ENCODE data around the gene GOLGB1. TPM values are rescaled to one million over a fixed set of nuclear protein-coding genes. Genes with fewer than 3 reads are reported as not detected.

The GOLGB1 gene
- total RNA-seq, 1 experiment from 2014 or later = 31.4 TPM

DNA sequence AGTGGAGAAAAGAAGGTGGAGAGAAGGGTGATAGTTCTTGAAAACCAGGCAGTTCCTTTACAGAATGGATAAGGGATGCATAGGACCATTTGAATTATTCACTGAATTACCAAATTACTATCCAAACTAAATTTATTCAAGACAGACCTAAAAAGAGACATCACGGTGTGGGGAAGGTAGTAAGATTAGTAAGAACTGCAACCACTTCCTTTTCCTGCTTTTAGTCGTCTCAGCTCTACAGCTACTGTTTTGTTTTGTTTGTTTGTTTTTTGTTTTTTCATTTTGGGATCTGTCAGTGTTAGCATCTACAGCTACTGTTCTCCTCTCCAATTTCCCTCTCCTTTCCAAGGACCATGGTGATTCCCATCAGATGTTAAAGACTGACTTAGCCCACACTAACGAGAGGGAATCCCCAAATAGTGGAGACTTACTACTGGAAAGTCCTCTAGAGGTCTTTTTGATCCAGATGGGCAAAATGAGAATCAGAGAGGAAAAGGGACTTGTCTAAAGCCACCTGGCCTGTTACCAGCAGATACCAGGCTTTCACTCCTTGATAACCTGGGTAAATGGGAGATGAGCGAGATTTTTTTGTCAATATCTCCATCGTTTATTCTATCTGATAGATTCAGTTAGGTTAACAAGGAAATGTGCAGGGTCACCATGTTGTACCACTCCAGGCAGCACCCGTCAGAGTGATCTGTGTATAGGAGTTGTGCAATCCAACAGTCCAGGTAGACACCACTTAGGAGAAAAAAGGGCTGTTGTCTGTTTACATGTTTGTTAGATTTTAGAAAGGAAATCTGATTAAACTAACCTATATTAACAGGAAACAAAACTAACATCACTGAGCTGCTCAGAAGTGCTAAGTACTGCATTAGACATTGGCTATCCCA lies 94.8 kb downstream of the GOLGB1 start:
- TF ChIP-seq, protein P1, sequence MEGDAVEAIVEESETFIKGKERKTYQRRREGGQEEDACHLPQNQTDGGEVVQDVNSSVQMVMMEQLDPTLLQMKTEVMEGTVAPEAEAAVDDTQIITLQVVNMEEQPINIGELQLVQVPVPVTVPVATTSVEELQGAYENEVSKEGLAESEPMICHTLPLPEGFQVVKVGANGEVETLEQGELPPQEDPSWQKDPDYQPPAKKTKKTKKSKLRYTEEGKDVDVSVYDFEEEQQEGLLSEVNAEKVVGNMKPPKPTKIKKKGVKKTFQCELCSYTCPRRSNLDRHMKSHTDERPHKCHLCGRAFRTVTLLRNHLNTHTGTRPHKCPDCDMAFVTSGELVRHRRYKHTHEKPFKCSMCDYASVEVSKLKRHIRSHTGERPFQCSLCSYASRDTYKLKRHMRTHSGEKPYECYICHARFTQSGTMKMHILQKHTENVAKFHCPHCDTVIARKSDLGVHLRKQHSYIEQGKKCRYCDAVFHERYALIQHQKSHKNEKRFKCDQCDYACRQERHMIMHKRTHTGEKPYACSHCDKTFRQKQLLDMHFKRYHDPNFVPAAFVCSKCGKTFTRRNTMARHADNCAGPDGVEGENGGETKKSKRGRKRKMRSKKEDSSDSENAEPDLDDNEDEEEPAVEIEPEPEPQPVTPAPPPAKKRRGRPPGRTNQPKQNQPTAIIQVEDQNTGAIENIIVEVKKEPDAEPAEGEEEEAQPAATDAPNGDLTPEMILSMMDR (conservative IDR thresholded peaks at IDR 0.05) = no peak

More for the DNA sequence above, 94.8 kb downstream of the GOLGB1 start:
- no peak overlapping the region for H3K27ac Mint-ChIP-seq
- Histone ChIP-seq H3K79me2 (ENCODE audit: insufficient read depth, low read length) (no peaks in the 10 kb centered on the region), H3K79me1 (ENCODE audit: insufficient read depth, low read depth, low read length, poor library complexity, severe bottlenecking) (no peaks in the 10 kb centered on the region), H3K9me3 (ENCODE audit: control insufficient read depth, low read depth, low read length) (no peaks in the 10 kb centered on the region), H3K4me2 (ENCODE audit: insufficient read depth, insufficient read length, low read length) (no peak overlapping the region), H4K5ac (ENCODE audit: insufficient read length, low read depth, low read length) (no peak overlapping the region), H2BK15ac (ENCODE audit: low read depth, low read length) (no peak overlapping the region), H2AK5ac (ENCODE audit: insufficient read length, low read length) (no peak overlapping the region), H4K91ac (ENCODE audit: insufficient read length, low read depth, low read length) (no peak overlapping the region), H3K18ac (ENCODE audit: insufficient read length, low read depth, low read length) (no peak overlapping the region), H3T11ph (ENCODE audit: low read length) (no peak overlapping the region), H3K4me1 (ENCODE audit: insufficient read depth, low read length) (no peaks in the 10 kb centered on the region), H2BK5ac (ENCODE audit: insufficient read length, low read length) (no peak overlapping the region), H2BK120ac (ENCODE audit: low read depth, low read length, poor library complexity, severe bottlenecking) (no peak overlapping the region), H3K14ac (ENCODE audit: insufficient read depth, low read length) (no peak overlapping the region), H4K8ac (replicated peaks; ENCODE audit: insufficient read length, low read depth, low read length) (no peak overlapping the region), H4K20me1 (ENCODE audit: control insufficient read depth, insufficient read depth, insufficient read length) (no peaks in the 10 kb centered on the region), H2AFZ (ENCODE audit: low read length) (no peak overlapping the region), H3K4ac (ENCODE audit: low read depth, low read length) (no peak overlapping the region), H3K23ac (ENCODE audit: insufficient read length, low read depth, low read length) (no peak overlapping the region), H2BK20ac (ENCODE audit: low read depth, low read length, poor library complexity, severe bottlenecking) (no peak overlapping the region), H3K56ac (ENCODE audit: insufficient read length, low read depth, low read length) (no peak overlapping the region), H2BK12ac (ENCODE audit: insufficient read length, low read depth, low read length) (no peak overlapping the region), H3K9ac (ENCODE audit: extremely low read depth, insufficient read length, low read length) (no peak overlapping the region), H3K27me3 (ENCODE audit: insufficient read depth, low read length) (no peaks in the 10 kb centered on the region), H3K23me2 (ENCODE audit: insufficient read length, low read depth, low read length, poor library complexity, severe bottlenecking) (no peaks in the 10 kb centered on the region), H3K27ac (ENCODE audit: insufficient read length, low read depth, low read length) (no peak overlapping the region)
- H3K27me3 Mint-ChIP-seq (ENCODE audit: low read depth) = no peaks in the 10 kb centered on the region
- H3K9me3 Mint-ChIP-seq = peaks cover 3 to 6% of the 10 kb centered on the region in 2 experiments; a peak in 3 of 5 replicates
- no peak for DNase-seq
- WGBS (ENCODE audit: extremely low coverage, insufficient read length, low lambda C conversion rate) = no CpG with 5 or more reads among the region's 6 CpGs
- no peak overlapping the region for H3K4me3 Mint-ChIP-seq
- H3K4me1 Mint-ChIP-seq = no peaks in the 10 kb centered on the region
- no peaks in the 10 kb centered on the region for H3K36me3 Mint-ChIP-seq (ENCODE audit: insufficient read depth in 1 of 3, low read depth in 3 of 3)
